CD1c-positive myeloid dendritic cell (primary cell): ENCODE results near the gene RCC2.

ENCODE experiments used
- DNase-seq: peaks from one replicate; pipeline ENCODE4 v3.0.0-alpha.2; 2016; ENCODE audit errors: extremely low spot score

RCC2 gene

GRCh38 chr1:17442841-17443240, 3.4 kb upstream of the RCC2 start:
- DNase-seq, result no peak

- no peak for DNase-seq
Observed at GRCh38 chr1:17441993-17442357, 2.5 kb upstream of the RCC2 start.

GRCh38 chr1:17441265-17441992, 2.0 kb upstream of the RCC2 start:
- DNase-seq, result no peak

- DNase-seq, result no peak
Observed at GRCh38 chr1:17440827-17441168, 1.3 kb upstream of the RCC2 start.

- DNase-seq, result no peak
Observed at GRCh38 chr1:17440074-17440826, 773 bp upstream of the RCC2 start.

- peak; percentile 94 for DNase-seq
Observed at GRCh38 chr1:17438318-17439249, 893 bp downstream of the RCC2 start.

GRCh38 chr1:17437580-17438317, 1.7 kb downstream of the RCC2 start:
- DNase-seq, result peak; percentile 72

- no peak for DNase-seq
Observed at GRCh38 chr1:17437260-17437579, 2.3 kb downstream of the RCC2 start.

- no peak for DNase-seq
Observed at GRCh38 chr1:17436380-17437174, 2.9 kb downstream of the RCC2 start.

- no peak for DNase-seq
Observed at GRCh38 chr1:17434601-17435000, 4.9 kb downstream of the RCC2 start.

- no peak for DNase-seq
Observed at GRCh38 chr1:17434016-17434415, 5.5 kb downstream of the RCC2 start.

- no peak for DNase-seq
Observed at GRCh38 chr1:17433261-17433660, 6.2 kb downstream of the RCC2 start.

- no peak for DNase-seq
Observed at GRCh38 chr1:17432412-17432811, 7.1 kb downstream of the RCC2 start.

- DNase-seq, result no peak
Observed at GRCh38 chr1:17429183-17429582, 10.3 kb downstream of the RCC2 start.

GRCh38 chr1:17427696-17428660, 11.5 kb downstream of the RCC2 start:
- no peak for DNase-seq

- peak; percentile 85 for DNase-seq
Observed at GRCh38 chr1:17425806-17426600, 13.5 kb downstream of the RCC2 start.

GRCh38 chr1:17423781-17424245, 15.7 kb downstream of the RCC2 start:
- no peak for DNase-seq

GRCh38 chr1:17422461-17422860, 17.0 kb downstream of the RCC2 start:
- DNase-seq, result no peak

- DNase-seq, result no peak
Observed at GRCh38 chr1:17420391-17420918, 19.0 kb downstream of the RCC2 start.
